Stimulated activated CD4-positive, alpha-beta T cell treated with anti-CD3 and anti-CD28 coated beads, Interleukin-2, amount 100 ng/mL, for 48 hours (primary cell): ENCODE results near the gene UNC119.

Experiments used
- DNase-seq, 2 donors: peaks; one replicate each; pipeline ENCODE4 v3.0.0-alpha.2; 2020

UNC119 gene

GRCh38 chr17:28572259-28573039 is 20.0 kb upstream of the UNC119 start:
- DNase-seq: no peak

GRCh38 chr17:28571361-28572122 is 19.1 kb upstream of the UNC119 start, which contains the start of gene PIGS:
Gene PIGS (minus strand): TSS chr17:28571524. CDS start chr17:28571496, 28 bp downstream.
- DNase-seq: peak; percentile 85 to 88

GRCh38 chr17:28570716-28571360 is 18.4 kb upstream of the UNC119 start:
- peak; percentile 42 to 45 for DNase-seq

GRCh38 chr17:28569446-28569845 is 17.0 kb upstream of the UNC119 start:
- DNase-seq: no peak

- no peak for DNase-seq
These were observed 15.2 kb upstream of the UNC119 start for GRCh38 chr17:28567604-28568003.

GRCh38 chr17:28563475-28563874 is 11.1 kb upstream of the UNC119 start:
- DNase-seq: no peak

- no peak for DNase-seq
These were observed 2.6 kb upstream of the UNC119 start for GRCh38 chr17:28555022-28555421.

GRCh38 chr17:28554565-28554964 is 2.1 kb upstream of the UNC119 start:
- DNase-seq: no peak

GRCh38 chr17:28553000-28553505 is 629 bp upstream of the UNC119 start:
- DNase-seq: no peak

GRCh38 chr17:28551421-28552175 is 826 bp downstream of the UNC119 start:
- no peak for DNase-seq

- DNase-seq: no peak
These were observed 1.6 kb downstream of the UNC119 start for GRCh38 chr17:28550858-28551257.

GRCh38 chr17:28549236-28550132 is 2.9 kb downstream of the UNC119 start:
- DNase-seq: peak in 1 of 2 donors; percentile 32

- no peak for DNase-seq
These were observed 3.9 kb downstream of the UNC119 start for GRCh38 chr17:28548417-28549130.

GRCh38 chr17:28547623-28548416 is 4.6 kb downstream of the UNC119 start:
- peak; percentile 76 to 81 for DNase-seq

- DNase-seq: no peak
These were observed 5.3 kb downstream of the UNC119 start for GRCh38 chr17:28547096-28547622.

GRCh38 chr17:28545787-28546415 is 6.5 kb downstream of the UNC119 start:
- DNase-seq: no peak

- DNase-seq: no peak
These were observed 7.3 kb downstream of the UNC119 start for GRCh38 chr17:28545141-28545503.

- DNase-seq: no peak
These were observed 7.9 kb downstream of the UNC119 start for GRCh38 chr17:28544402-28545140.
